ENCODE measurements around the gene VSIG4.

Gene VSIG4

DNA sequence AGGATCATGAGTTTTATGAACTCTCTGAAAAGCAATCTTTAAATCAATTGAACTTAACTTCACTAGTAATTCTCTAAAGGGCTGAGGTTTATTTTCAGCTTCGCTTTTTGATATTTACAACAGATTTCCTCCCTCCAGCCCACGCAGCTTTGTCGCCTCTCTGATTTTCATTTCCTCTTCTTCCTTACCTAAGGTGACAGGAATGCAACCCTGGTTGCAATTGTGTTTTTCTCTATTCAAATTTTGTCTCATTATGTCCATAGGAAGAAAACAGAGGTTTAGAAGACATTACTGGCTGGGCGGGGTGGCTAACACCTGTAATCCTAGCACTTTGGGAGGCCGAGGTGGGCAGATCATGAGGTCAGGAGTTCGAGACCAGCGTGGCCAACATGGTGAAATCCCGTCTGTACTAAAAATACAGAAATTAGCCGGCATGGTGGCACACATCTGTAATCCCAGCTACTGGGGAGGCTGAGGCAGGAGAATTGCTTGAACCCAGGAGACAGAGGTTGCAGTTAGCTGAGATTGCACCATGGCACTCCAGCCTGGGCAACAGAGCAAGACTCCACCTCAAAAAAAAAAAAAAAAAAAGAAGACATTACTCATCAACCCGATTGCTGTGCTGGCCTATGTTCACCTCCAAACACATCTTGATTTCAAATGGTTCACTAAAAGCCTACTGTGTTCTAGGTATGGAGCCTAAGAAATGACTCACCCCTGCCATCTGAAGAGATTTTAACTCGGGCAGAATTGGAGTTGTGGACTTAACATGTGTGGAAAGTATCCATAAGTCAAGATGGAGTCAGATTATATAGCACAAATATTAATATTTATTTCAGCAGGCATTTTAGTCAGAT is 36.8 kb downstream of the VSIG4 start:
- TF ChIP-seq POLR2A (IDR thresholded peaks at IDR 0.05; ENCODE audit: low read depth, low read length), result no peak
- TF ChIP-seq TAF1 (IDR thresholded peaks at IDR 0.05; ENCODE audit: borderline replicate concordance, low read depth, low read length), result no peak
- no peak for TF ChIP-seq POLR2AphosphoS5 (IDR thresholded peaks at IDR 0.05; ENCODE audit: low read depth, low read length)
- FAIRE-seq (peak; percentile 96), DNase-seq (ENCODE audit: insufficient read length) (no peak)

- no peak for DNase-seq (ENCODE audit: insufficient read length)
- TF ChIP-seq TAF1 (IDR thresholded peaks at IDR 0.05; ENCODE audit: borderline replicate concordance, low read depth, low read length) (no peak), POLR2A (IDR thresholded peaks at IDR 0.05; ENCODE audit: low read depth, low read length) (no peak)
- FAIRE-seq, result peak; percentile 89
These were observed 38.3 kb downstream of the VSIG4 start for GRCh38 chrX:66001596-66001995.

DNA sequence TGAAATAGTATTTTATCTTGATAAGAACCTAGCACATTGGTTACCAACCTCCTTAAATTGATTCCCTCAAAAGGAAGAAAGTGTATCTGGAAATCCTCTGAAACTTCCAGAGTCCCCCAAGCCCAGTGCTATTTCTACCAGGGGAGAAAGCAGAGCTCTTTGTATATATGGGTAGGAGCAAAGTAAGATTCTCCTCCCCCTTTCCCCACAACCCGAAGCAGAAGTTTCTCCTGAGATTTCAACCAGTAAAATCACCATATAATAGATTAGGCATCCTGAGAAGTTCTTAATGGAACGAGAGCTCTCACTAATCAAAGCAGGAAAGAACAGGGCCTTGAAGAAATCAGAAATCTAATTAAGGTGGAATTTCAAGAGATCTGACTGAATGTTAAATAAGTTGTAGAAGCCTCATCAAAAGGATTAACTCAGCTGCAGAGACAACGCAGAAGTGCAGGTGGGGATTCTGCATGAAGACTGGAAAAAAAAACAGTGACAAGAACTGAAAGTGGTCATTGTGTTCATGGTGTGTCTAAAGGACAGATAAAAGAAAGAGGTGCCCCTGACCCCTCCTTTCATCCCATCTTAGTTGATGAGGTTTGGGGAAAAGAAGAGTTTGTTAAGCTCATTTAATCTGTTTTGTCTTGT is 39.1 kb downstream of the VSIG4 start:
- DNase-seq (ENCODE audit: insufficient read length) (no peak), FAIRE-seq (no peak)
- no peak for TF ChIP-seq POLR2A (IDR thresholded peaks at IDR 0.05; ENCODE audit: low read depth, low read length)
- no peak for TF ChIP-seq POLR2AphosphoS5 (IDR thresholded peaks at IDR 0.05; ENCODE audit: low read depth, low read length)
- no peak for TF ChIP-seq TAF1 (IDR thresholded peaks at IDR 0.05; ENCODE audit: borderline replicate concordance, low read depth, low read length)

DNA sequence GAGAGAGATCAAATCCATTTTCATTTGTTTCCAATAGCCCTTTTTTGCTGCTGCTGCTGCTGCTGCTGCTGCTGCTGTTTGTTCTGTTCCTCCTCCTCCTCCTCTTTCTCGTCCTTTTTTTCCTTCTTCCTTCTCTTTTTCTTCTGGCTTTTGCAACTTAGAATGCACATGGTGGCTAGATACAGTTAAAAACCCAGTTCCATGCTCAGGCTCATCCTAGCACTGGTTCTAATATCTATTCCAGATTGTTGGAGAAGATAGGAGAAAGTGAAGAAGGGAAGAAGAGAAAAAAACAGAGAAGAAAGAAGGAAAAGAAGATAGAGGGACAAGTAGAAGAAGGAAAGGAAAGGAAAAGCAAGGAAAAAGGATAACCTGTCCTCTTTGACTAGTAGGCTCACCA is 39.7 kb downstream of the VSIG4 start:
- DNase-seq (ENCODE audit: insufficient read length) (no peak), FAIRE-seq (no peak)
- no peak for TF ChIP-seq POLR2AphosphoS5 (IDR thresholded peaks at IDR 0.05; ENCODE audit: low read depth, low read length)
- TF ChIP-seq TAF1 (IDR thresholded peaks at IDR 0.05; ENCODE audit: borderline replicate concordance, low read depth, low read length), result no peak
- no peak for TF ChIP-seq POLR2A (IDR thresholded peaks at IDR 0.05; ENCODE audit: low read depth, low read length)

GRCh38 chrX:65999563-66000148 is 40.2 kb downstream of the VSIG4 start:
- DNase-seq (ENCODE audit: insufficient read length), result no peak
- FAIRE-seq, result no peak
- TF ChIP-seq POLR2AphosphoS5 (IDR thresholded peaks at IDR 0.05; ENCODE audit: low read depth, low read length), result no peak
- TF ChIP-seq TAF1 (IDR thresholded peaks at IDR 0.05; ENCODE audit: borderline replicate concordance, low read depth, low read length), result no peak
- no peak for TF ChIP-seq POLR2A (IDR thresholded peaks at IDR 0.05; ENCODE audit: low read depth, low read length)

- TF ChIP-seq POLR2A (IDR thresholded peaks at IDR 0.05; ENCODE audit: low read depth, low read length) (no peak), TAF1 (IDR thresholded peaks at IDR 0.05; ENCODE audit: borderline replicate concordance, low read depth, low read length) (no peak), POLR2AphosphoS5 (IDR thresholded peaks at IDR 0.05; ENCODE audit: low read depth, low read length) (no peak)
- DNase-seq (ENCODE audit: insufficient read length), result no peak
- no peak for FAIRE-seq
These were observed 40.8 kb downstream of the VSIG4 start for GRCh38 chrX:65999029-65999562.

DNA sequence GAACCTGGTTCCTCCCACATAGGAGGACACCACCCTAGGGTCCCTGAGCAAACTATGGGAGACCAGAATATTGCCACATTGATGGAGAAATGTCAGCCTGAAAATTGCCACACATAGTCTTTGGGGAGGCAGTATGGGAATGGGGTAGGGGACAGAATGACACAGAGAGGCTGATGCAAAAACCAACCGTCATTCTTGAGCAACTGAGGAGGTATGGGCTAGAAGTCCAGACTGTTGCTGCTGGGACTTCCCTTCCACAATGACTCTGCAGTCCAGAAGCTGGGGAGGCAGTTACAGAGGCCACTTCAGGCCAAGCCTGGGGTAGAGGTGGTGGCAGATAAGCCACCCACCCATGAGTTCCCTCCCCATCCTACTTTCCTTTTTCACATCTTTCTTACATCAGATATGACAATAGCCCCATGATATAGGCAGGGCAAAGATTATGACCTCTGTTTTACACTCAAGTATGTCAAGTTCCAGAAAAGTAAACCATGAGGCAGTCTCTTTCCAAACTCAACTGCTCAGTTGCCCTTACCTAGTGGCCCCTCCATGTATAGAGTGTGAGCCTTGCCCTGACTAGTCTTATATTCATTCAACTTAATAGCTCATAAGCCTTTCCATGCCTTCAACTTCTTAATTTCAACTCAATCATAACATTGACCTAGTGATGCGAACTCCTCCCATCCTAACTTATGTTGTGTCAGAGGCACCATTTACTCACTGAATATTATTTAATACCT is 41.7 kb downstream of the VSIG4 start:
- TF ChIP-seq POLR2A (IDR thresholded peaks at IDR 0.05; ENCODE audit: low read depth, low read length) (no peak), TAF1 (IDR thresholded peaks at IDR 0.05; ENCODE audit: borderline replicate concordance, low read depth, low read length) (no peak), POLR2AphosphoS5 (IDR thresholded peaks at IDR 0.05; ENCODE audit: low read depth, low read length) (no peak)
- DNase-seq (ENCODE audit: insufficient read length) (no peak), FAIRE-seq (peak; percentile 73)

GRCh38 chrX:65994519-65995506 is 45.1 kb downstream of the VSIG4 start:
- FAIRE-seq (peak; percentile 66), DNase-seq (ENCODE audit: insufficient read length) (no peak)
- TF ChIP-seq TAF1 (IDR thresholded peaks at IDR 0.05; ENCODE audit: borderline replicate concordance, low read depth, low read length), result no peak

DNA sequence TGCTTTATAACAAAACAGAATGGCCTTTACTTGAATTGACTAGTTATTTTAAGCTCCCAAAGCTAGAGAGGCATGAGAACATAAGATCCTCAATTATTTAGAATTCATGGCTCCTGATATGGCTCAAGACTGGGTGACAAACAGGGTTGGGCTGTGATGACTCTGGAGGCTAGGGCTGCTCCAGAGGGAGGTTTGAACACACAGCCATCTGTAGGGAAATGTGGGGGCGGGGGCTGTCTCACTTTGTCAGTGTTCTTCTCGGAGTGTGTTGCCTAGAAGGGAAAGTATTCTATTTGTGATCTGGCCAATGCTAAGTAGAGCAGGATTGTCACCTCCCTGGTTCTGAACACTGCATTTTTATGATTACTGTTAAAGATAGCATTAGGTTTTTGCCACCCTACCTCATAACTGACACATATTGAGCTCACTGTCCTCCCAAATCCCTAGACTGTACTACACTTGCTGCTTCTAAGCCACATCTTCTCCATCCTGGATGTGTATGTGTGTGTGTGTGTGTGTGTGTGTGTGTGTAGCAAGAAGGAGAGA is 45.9 kb downstream of the VSIG4 start:
- DNase-seq (ENCODE audit: insufficient read length) (no peak), FAIRE-seq (peak; percentile 21)
- TF ChIP-seq POLR2A (IDR thresholded peaks at IDR 0.05; ENCODE audit: low read depth, low read length) (no peak), POLR2AphosphoS5 (IDR thresholded peaks at IDR 0.05; ENCODE audit: low read depth, low read length) (no peak), TAF1 (IDR thresholded peaks at IDR 0.05; ENCODE audit: borderline replicate concordance, low read depth, low read length) (no peak)

- no peak for TF ChIP-seq POLR2AphosphoS5 (IDR thresholded peaks at IDR 0.05; ENCODE audit: low read depth, low read length)
- no peak for TF ChIP-seq TAF1 (IDR thresholded peaks at IDR 0.05; ENCODE audit: borderline replicate concordance, low read depth, low read length)
- TF ChIP-seq POLR2A (IDR thresholded peaks at IDR 0.05; ENCODE audit: low read depth, low read length), result no peak
These were observed 46.5 kb downstream of the VSIG4 start for GRCh38 chrX:65993332-65993731.

More at GRCh38 chrX:65993332-65993731, 46.5 kb downstream of the VSIG4 start:
- FAIRE-seq (no peak), DNase-seq (ENCODE audit: insufficient read length) (no peak)

Data from GM12892 (cell line).